GM10847 (cell line): Measurements from ENCODE around the gene RNF213.

Experiments used
- POLR2A ChIP-seq: IDR thresholded peaks from 2 replicates; pipeline ENCODE4 v1.6.1; 2011; ENCODE audit not compliant: insufficient read length; ENCODE audit errors: extremely low read depth

The RNF213 gene

GRCh38 chr17:80220736-80221215 lies 39.9 kb upstream of the RNF213 start:
- TF ChIP-seq POLR2A = no peak

GRCh38 chr17:80221351-80222105 lies 39.1 kb upstream of the RNF213 start:
- TF ChIP-seq POLR2A = no peak

GRCh38 chr17:80222376-80223141 lies 38.1 kb upstream of the RNF213 start:
- no peak for TF ChIP-seq POLR2A

- TF ChIP-seq POLR2A = no peak
These were observed 37.4 kb upstream of the RNF213 start for GRCh38 chr17:80223142-80223815.

GRCh38 chr17:80223838-80224497 lies 36.7 kb upstream of the RNF213 start:
- no peak for TF ChIP-seq POLR2A

- no peak for TF ChIP-seq POLR2A
These were observed 36.0 kb upstream of the RNF213 start for GRCh38 chr17:80224683-80225082.

- TF ChIP-seq POLR2A = no peak
These were observed 35.4 kb upstream of the RNF213 start for GRCh38 chr17:80225230-80225629.

- no peak for TF ChIP-seq POLR2A
These were observed 33.5 kb upstream of the RNF213 start for GRCh38 chr17:80227156-80227555.

GRCh38 chr17:80227666-80228065 lies 33.0 kb upstream of the RNF213 start:
- no peak for TF ChIP-seq POLR2A

GRCh38 chr17:80228477-80228876 lies 32.2 kb upstream of the RNF213 start:
- no peak for TF ChIP-seq POLR2A

GRCh38 chr17:80229011-80229410 lies 31.6 kb upstream of the RNF213 start:
- TF ChIP-seq POLR2A = no peak

- no peak for TF ChIP-seq POLR2A
These were observed 28.2 kb upstream of the RNF213 start for GRCh38 chr17:80232438-80232837.

GRCh38 chr17:80233202-80233601 lies 27.4 kb upstream of the RNF213 start:
- no peak for TF ChIP-seq POLR2A

GRCh38 chr17:80236911-80237310 lies 23.7 kb upstream of the RNF213 start:
- no peak for TF ChIP-seq POLR2A

GRCh38 chr17:80237386-80237785 lies 23.3 kb upstream of the RNF213 start:
- no peak for TF ChIP-seq POLR2A

- no peak for TF ChIP-seq POLR2A
These were observed 18.1 kb upstream of the RNF213 start for GRCh38 chr17:80242505-80242904.
